HepG2 (cell line): ENCODE results near the gene ATP8A1. TPM values are rescaled to one million over a fixed set of nuclear protein-coding genes. Genes with fewer than 3 reads are reported as not detected.

Source experiments
- BRCA1 ChIP-seq: sonication (generic); formaldehyde crosslinking; IDR thresholded peaks from 2 replicates; pipeline ENCODE4 v1.4.0; 2020; ENCODE audit warnings: missing genetic modification reagents
- CBX1 ChIP-seq: IDR thresholded peaks from one replicate; pipeline ENCODE4 v1.6.1; 2016; ENCODE audit warnings: antibody characterized with exemption, low read depth
- ISL2 ChIP-seq: sonication (generic); formaldehyde crosslinking; IDR thresholded peaks from 2 replicates; pipeline ENCODE4 v1.5.0; 2020; ENCODE audit warnings: missing genetic modification reagents
- MAFK ChIP-seq, 2 experiments: IDR thresholded peaks in 1 of 2; conservative IDR thresholded peaks in 1 of 2; 2 replicates each; pipeline ENCODE4 v1.6.1; 2011; ENCODE audit warnings: improper control_type of control experiment in 2 of 2, low read length in 2 of 2
- PTBP1 ChIP-seq: fragments of 200-400 bp; formaldehyde crosslinking; IDR thresholded peaks from 2 replicates; pipeline ENCODE4 v1.6.1; 2018; ENCODE audit warnings: low read length, low read depth; ENCODE audit not compliant: poor library complexity, severe bottlenecking
- YY1 ChIP-seq: IDR thresholded peaks from 2 replicates; pipeline ENCODE4 v1.6.1; 2011; ENCODE audit warnings: low read length, low read depth, moderate library complexity, mild to moderate bottlenecking; ENCODE audit not compliant: insufficient read depth, insufficient replicate concordance
- ZKSCAN8 ChIP-seq: IDR thresholded peaks from 2 replicates; pipeline ENCODE4 v1.6.1; 2016; ENCODE audit warnings: borderline replicate concordance, missing genetic modification reagents, missing compliant biosample characterization
- ZNF20 ChIP-seq: sonication (generic); formaldehyde crosslinking; IDR thresholded peaks from 2 replicates; pipeline ENCODE4 v1.4.0; 2020; ENCODE audit warnings: mild to moderate bottlenecking, moderate library complexity, missing genetic modification reagents
- ZNF296 ChIP-seq: sonication (generic); formaldehyde crosslinking; conservative IDR thresholded peaks from 2 replicates; pipeline ENCODE4 v1.5.0; 2020; ENCODE audit warnings: mild to moderate bottlenecking, missing genetic modification reagents
- ZNF558 ChIP-seq: sonication (generic); formaldehyde crosslinking; IDR thresholded peaks from 2 replicates; pipeline ENCODE4 v1.9.0; 2022; ENCODE audit warnings: mild to moderate bottlenecking, missing genetic modification reagents, borderline replicate concordance
- ZNF569 ChIP-seq: sonication (generic); formaldehyde crosslinking; IDR thresholded peaks from 2 replicates; pipeline ENCODE4 v1.5.0; 2020; ENCODE audit warnings: mild to moderate bottlenecking, missing genetic modification reagents, moderate library complexity, borderline replicate concordance
- ZNF572 ChIP-seq: sonication (generic); formaldehyde crosslinking; IDR thresholded peaks from 2 replicates; pipeline ENCODE4 v1.5.1; 2020; ENCODE audit warnings: mild to moderate bottlenecking, missing genetic modification reagents
- ZNF577 ChIP-seq: sonication (generic); formaldehyde crosslinking; IDR thresholded peaks from 2 replicates; pipeline ENCODE4 v1.4.0; 2020; ENCODE audit warnings: mild to moderate bottlenecking, low read depth, missing genetic modification reagents, borderline replicate concordance
- ZSCAN21 ChIP-seq: sonication (generic); formaldehyde crosslinking; IDR thresholded peaks from 2 replicates; pipeline ENCODE4 v1.8.0; 2022; ENCODE audit warnings: mild to moderate bottlenecking, missing genetic modification reagents, moderate library complexity, borderline replicate concordance
- polyA plus RNA-seq, 8 experiments: library from polyadenylated mRNA; depleted of rRNA in 3 of 8; stranded (reverse) in 7 of 8; unstranded in 1 of 8; fragments of >200 nt; fragmentation: Illumina TruSeq in 4 of 8; extraction: Trizol in 4 of 8; gene quantifications; 2 replicates each; pipeline versions ENCODE4 v1.2.1 to v1.2.3, GENCODE V29; 2011 to 2016; ENCODE audit warnings: low read depth in 4 of 8, missing spikeins in 1 of 8, mixed read lengths in 1 of 8; ENCODE audit not compliant: insufficient read depth in 1 of 8
- total RNA-seq, 5 experiments: library from RNA; depleted of rRNA; stranded (reverse); fragments of >200 nt; fragmentation: Illumina TruSeq; extraction: Trizol; gene quantifications; 2 replicates each; pipeline ENCODE4 v1.2.3, GENCODE V29; 2016; ENCODE audit warnings: low read depth in 1 of 5
- TF ChIP-seq, protein P1 (sequence below), 2 experiments: sonication (generic) in 1 of 2; formaldehyde crosslinking in 1 of 2; IDR thresholded peaks; 2 replicates each; pipeline versions ENCODE4 v1.5.1 to v1.6.1; 2011 to 2020; ENCODE audit warnings: borderline replicate concordance in 1 of 2, low read depth in 1 of 2, low read length in 1 of 2, mild to moderate bottlenecking in 1 of 2, missing genetic modification reagents in 1 of 2, moderate library complexity in 1 of 2
- TF ChIP-seq, protein P2 (sequence below): sonication (generic); formaldehyde crosslinking; IDR thresholded peaks from 2 replicates; pipeline ENCODE4 v1.4.0; 2020; ENCODE audit warnings: missing genetic modification reagents, mild to moderate bottlenecking, borderline replicate concordance
- TF ChIP-seq, protein P3 (sequence below): sonication (generic); formaldehyde crosslinking; IDR thresholded peaks from 2 replicates; pipeline ENCODE4 v1.5.0; 2020; ENCODE audit warnings: mild to moderate bottlenecking, low read depth, missing genetic modification reagents, borderline replicate concordance
- TF ChIP-seq, protein P4 (sequence below): sonication (generic); formaldehyde crosslinking; IDR thresholded peaks from 2 replicates; pipeline ENCODE4 v1.5.1; 2020; ENCODE audit warnings: mild to moderate bottlenecking, missing genetic modification reagents, moderate library complexity

ATP8A1 gene
- total and polyA plus RNA-seq, 2 of the 13 experiments (the other 11 are each of a cell fraction or from before 2014, with no cell fraction given) = 1.7 to 6.2 TPM

DNA sequence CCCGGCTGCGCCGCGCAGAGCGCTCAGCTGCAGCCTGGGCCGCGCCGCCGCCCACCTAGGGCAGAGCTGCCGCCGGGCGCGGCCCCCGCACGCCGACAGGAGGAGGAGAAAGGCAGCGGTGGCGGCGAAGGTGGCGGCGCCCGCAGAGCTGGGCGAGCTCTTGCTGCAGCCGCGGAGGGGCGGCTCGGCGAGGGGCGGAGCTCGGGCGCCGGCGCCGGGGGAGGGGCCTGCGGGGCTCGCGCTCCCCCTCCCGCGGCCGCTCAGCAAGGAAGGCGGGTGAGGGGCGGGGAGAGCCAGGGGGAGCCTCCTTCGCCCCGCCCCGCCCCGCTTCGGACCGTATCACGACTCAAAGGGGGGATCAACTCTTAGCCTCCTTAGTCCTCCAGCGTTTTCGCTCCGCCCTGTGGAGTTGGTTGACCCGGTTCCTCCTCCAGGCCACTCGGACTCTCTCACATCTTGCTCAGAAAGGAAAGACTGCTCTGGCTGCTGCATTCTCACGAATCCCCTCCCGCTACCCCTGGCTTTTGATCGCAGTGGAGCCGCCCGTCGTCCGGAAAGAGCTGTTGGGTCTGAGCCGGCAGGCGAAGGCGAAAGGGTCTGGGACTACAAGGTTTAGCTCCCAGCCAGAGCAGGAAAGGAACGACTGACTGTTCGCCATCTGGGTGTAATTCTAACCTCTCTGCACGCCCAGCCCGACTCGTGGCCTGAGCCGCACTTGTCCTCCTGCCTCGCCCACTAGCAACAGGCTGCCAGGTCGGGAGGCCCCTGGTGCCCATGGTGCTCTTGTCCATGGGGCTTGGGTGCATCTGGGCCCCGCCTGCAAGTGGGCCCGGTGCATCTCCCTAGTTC is at the start of gene ATP8A1 (continued):
- TF ChIP-seq, protein P1, sequence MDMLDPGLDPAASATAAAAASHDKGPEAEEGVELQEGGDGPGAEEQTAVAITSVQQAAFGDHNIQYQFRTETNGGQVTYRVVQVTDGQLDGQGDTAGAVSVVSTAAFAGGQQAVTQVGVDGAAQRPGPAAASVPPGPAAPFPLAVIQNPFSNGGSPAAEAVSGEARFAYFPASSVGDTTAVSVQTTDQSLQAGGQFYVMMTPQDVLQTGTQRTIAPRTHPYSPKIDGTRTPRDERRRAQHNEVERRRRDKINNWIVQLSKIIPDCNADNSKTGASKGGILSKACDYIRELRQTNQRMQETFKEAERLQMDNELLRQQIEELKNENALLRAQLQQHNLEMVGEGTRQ (IDR thresholded peaks at IDR 0.05; ENCODE audit: low read depth, low read length) = no peak
- TF ChIP-seq, protein P1 (CRISPR knock-in tag; IDR thresholded peaks at IDR 0.05; ENCODE audit: borderline replicate concordance) = no peak
- no peak for TF ChIP-seq ZNF572 (CRISPR knock-in tag)
- TF ChIP-seq, protein P2, sequence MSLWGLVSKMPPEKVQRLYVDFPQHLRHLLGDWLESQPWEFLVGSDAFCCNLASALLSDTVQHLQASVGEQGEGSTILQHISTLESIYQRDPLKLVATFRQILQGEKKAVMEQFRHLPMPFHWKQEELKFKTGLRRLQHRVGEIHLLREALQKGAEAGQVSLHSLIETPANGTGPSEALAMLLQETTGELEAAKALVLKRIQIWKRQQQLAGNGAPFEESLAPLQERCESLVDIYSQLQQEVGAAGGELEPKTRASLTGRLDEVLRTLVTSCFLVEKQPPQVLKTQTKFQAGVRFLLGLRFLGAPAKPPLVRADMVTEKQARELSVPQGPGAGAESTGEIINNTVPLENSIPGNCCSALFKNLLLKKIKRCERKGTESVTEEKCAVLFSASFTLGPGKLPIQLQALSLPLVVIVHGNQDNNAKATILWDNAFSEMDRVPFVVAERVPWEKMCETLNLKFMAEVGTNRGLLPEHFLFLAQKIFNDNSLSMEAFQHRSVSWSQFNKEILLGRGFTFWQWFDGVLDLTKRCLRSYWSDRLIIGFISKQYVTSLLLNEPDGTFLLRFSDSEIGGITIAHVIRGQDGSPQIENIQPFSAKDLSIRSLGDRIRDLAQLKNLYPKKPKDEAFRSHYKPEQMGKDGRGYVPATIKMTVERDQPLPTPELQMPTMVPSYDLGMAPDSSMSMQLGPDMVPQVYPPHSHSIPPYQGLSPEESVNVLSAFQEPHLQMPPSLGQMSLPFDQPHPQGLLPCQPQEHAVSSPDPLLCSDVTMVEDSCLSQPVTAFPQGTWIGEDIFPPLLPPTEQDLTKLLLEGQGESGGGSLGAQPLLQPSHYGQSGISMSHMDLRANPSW (CRISPR knock-in tag) = no peak
- peak; percentile 52 for TF ChIP-seq YY1
- TF ChIP-seq, protein P3, sequence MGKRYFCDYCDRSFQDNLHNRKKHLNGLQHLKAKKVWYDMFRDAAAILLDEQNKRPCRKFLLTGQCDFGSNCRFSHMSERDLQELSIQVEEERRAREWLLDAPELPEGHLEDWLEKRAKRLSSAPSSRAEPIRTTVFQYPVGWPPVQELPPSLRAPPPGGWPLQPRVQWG = no peak
- no peak for TF ChIP-seq ZNF558 (CRISPR knock-in tag)
- TF ChIP-seq ZNF20 (CRISPR knock-in tag) = no peak
- TF ChIP-seq MAFK (conservative IDR thresholded peaks at IDR 0.05 in 1 of 2, IDR thresholded peaks at IDR 0.05 in 1 of 2; ENCODE audit: low read length in 2 of 2) = no peak
- peak; percentile 34; the same call in 1 of the 2 replicates for TF ChIP-seq ISL2 (CRISPR knock-in tag)
- TF ChIP-seq ZNF577 (CRISPR knock-in tag) = no peak
- TF ChIP-seq ZNF569 = no peak
- TF ChIP-seq CBX1 = no peak
- TF ChIP-seq ZSCAN21 (CRISPR knock-in tag) = no peak
- no peak for TF ChIP-seq PTBP1
- no peak for TF ChIP-seq ZKSCAN8 (CRISPR knock-in tag)
- TF ChIP-seq BRCA1 (CRISPR knock-in tag) = no peak
- TF ChIP-seq, protein P4, sequence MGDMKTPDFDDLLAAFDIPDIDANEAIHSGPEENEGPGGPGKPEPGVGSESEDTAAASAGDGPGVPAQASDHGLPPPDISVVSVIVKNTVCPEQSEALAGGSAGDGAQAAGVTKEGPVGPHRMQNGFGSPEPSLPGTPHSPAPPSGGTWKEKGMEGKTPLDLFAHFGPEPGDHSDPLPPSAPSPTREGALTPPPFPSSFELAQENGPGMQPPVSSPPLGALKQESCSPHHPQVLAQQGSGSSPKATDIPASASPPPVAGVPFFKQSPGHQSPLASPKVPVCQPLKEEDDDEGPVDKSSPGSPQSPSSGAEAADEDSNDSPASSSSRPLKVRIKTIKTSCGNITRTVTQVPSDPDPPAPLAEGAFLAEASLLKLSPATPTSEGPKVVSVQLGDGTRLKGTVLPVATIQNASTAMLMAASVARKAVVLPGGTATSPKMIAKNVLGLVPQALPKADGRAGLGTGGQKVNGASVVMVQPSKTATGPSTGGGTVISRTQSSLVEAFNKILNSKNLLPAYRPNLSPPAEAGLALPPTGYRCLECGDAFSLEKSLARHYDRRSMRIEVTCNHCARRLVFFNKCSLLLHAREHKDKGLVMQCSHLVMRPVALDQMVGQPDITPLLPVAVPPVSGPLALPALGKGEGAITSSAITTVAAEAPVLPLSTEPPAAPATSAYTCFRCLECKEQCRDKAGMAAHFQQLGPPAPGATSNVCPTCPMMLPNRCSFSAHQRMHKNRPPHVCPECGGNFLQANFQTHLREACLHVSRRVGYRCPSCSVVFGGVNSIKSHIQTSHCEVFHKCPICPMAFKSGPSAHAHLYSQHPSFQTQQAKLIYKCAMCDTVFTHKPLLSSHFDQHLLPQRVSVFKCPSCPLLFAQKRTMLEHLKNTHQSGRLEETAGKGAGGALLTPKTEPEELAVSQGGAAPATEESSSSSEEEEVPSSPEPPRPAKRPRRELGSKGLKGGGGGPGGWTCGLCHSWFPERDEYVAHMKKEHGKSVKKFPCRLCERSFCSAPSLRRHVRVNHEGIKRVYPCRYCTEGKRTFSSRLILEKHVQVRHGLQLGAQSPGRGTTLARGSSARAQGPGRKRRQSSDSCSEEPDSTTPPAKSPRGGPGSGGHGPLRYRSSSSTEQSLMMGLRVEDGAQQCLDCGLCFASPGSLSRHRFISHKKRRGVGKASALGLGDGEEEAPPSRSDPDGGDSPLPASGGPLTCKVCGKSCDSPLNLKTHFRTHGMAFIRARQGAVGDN (CRISPR knock-in tag) = peak; percentile 64
- no peak for TF ChIP-seq ZNF296
